ENCODE measurements around the gene NOB1. TPM values are rescaled to one million over a fixed set of nuclear protein-coding genes. Genes with fewer than 3 reads are reported as not detected.
A peak's percentile ranks its signal among the peaks of the same experiment; 100 is the strongest.
"Not testable (repeated sequence)": the region's sequence is repeated elsewhere in the genome, so short reads cannot be mapped to it uniquely, and the experiment has no call there.

The NOB1 gene
- total and polyA plus RNA-seq, 4 experiments from 2014 or later = 28.0 to 54.4 (median 45.4) TPM

DNA sequence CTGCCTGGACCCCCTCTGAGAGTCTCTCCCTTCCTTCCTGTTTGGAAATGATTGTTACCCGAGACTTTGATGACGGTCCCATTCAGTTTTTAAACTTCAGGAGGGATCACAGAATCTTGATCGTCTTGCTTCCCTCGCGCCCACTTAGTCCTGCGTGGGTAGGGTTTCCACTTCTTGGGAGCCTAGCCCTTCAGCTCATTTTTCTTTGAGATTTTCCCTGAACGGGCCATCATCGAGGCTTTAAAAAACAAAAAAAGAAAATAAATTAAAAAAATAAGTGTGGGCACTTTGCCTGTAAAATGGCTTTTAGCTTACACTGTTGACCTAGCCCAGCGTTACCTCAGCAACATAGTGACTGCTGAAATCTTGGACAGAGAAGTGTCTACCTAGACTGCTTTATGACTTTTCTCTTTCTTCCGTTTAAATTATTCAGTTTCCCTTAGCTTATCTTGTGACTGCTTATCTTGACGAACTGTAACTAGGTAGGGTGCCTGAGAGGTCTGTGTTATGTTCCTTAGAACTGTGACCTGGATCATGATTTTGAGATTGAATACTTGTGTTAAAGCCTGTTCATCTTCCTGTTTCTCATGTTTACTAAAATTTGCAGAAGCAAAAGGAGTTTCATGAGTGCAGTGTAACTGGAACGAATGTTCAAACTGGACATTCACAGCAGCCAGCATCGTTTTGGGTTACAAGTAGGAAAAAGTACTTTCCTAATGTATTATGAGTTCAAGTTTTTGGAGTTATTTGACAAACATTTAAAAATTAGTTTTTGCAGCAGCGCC, 8.3 kb upstream of the NOB1 start:
- Mint-ChIP-seq H3K4me1 (peaks cover 22 to 58% (median 38%) of the 10 kb centered on the region in 4 donors), H3K27ac (peak overlapping the region; percentile 82 to 97 (median 93)), H3K4me3 (peak overlapping the region; percentile 85 to 94 (median 90)), H3K9me3 (no peaks in the 10 kb centered on the region), H3K36me3 (peaks cover 7 to 10% of the 10 kb centered on the region in 2 donors), H3K27me3 (no peaks in the 10 kb centered on the region)
- H3K27ac ChIP-seq (ENCODE audit: low read depth, low read length) = peak overlapping the region; percentile 90
- H3K36me3 ChIP-seq (ENCODE audit: insufficient read depth, low read length) = no peaks in the 10 kb centered on the region
- no peaks in the 10 kb centered on the region for H3K9me3 ChIP-seq (ENCODE audit: control insufficient read depth in 1 of 2, low read length in 2 of 2)
- POLR2A ChIA-PET (ENCODE audit: partially characterized antibody) = interaction anchor here (0.7 to 3.0 kb wide), 9 partner anchors 8 to 319 kb away, joined by 3 to 37 read pairs (median 3); partner anchors contain the start of genes NOB1 and NQO1
- intact Hi-C loops (cut with micrococcal nuclease) = loop anchor here (1.0 to 5.0 kb wide), 2 partner anchors 9 to 201 kb away; partner anchors contain the start of gene NOB1
- peaks cover 32% of the 10 kb centered on the region for H3K4me1 ChIP-seq (ENCODE audit: insufficient read depth, low read length)
- no peaks in the 10 kb centered on the region for H3K27me3 ChIP-seq (ENCODE audit: insufficient read depth, low read length)
- CTCF ChIA-PET (ENCODE audit: partially characterized antibody) = interaction anchor here (1.0 to 2.5 kb wide), 4 partner anchors 9 to 55 kb away, joined by 3 to 22 read pairs (median 8); partner anchors contain the start of genes NOB1 and NQO1
- H3K4me3 ChIP-seq (ENCODE audit: low read length in 2 of 2) = peak overlapping the region; percentile 67 to 97
- peak in 4 of 5 donors; percentile 27 to 45 (median 34) for DNase-seq

DNA sequence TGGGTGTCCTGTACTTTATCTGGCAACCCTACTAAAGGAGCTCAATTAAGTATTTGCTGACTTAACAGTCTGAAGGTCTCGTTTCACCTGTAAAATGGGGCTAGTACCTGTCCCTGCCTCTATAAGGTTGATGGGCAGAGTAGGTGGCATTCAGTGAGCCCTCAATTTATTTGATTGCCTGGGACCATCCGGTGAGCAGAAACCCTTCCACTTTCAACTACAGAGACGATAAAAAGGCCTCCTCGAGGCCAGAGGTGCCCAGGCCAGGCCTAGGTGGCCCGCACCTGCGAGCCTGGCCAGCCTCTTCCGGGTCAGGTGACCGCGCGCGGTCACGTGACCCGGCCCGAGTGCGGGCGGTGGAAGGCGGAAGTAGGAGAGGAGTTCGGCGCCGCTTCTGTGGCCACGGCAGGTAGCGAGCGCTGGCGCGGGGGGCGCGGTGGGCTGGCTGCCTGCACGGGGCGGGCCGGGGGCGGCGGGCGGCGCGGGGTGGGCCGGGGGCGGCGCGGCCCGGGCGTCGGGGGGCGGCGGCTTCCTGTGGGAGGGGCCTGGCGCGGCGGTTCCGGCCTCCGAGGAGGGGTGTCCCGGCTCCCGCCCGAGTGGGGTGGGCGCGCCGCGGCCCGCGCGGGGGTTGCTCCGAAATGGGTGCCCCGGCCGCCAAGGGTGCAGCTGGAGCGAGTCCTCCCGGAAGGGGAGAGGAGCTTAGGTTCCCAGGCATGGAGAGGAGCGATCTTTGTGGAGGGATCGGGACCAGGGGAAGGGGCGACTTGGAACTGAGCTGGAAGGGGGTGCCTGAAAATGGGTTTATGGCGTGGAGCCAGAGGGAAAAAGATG, 7.5 kb upstream of the NOB1 start, which contains the start of gene WWP2:
Gene WWP2 (plus strand): TSS at position 350 of the 831 bp plus-strand sequence. CDS start 24,679 bp downstream, outside the sequence.
- peaks cover 32% of the 10 kb centered on the region for H3K4me1 ChIP-seq (ENCODE audit: insufficient read depth, low read length)
- H3K36me3 ChIP-seq (ENCODE audit: insufficient read depth, low read length) = no peaks in the 10 kb centered on the region
- H3K27me3 ChIP-seq (ENCODE audit: insufficient read depth, low read length) = no peaks in the 10 kb centered on the region
- ChIA-PET CTCF (ENCODE audit: partially characterized antibody) (interaction anchor here (0.7 to 2.5 kb wide), 7 partner anchors 8 to 67 kb away, joined by 3 to 22 read pairs (median 3); partner anchors contain the start of genes NOB1 and NQO1), POLR2A (ENCODE audit: partially characterized antibody) (interaction anchor here (0.6 to 3.0 kb wide), 16 partner anchors 8 to 411 kb away, joined by 3 to 37 read pairs (median 4); partner anchors contain the start of genes NOB1, NQO1 and TERF2)
- intact Hi-C loops (cut with micrococcal nuclease) = loop anchor here (1.0 to 5.0 kb wide), 2 partner anchors 8 to 200 kb away; partner anchors contain the start of gene NOB1
- peak within 1 kb of the TSS; percentile 94 to 99 (median 98) for H3K27ac Mint-ChIP-seq
- DNase-seq = peak; percentile 80 to 83 (median 82)
- H3K27ac ChIP-seq (ENCODE audit: low read depth, low read length) = peak within 1 kb of the TSS; percentile 90
- peak within 1 kb of the TSS; percentile 92 to 97 (median 93) for H3K4me3 Mint-ChIP-seq
- no peaks in the 10 kb centered on the region for H3K27me3 Mint-ChIP-seq
- no peaks in the 10 kb centered on the region for H3K9me3 ChIP-seq (ENCODE audit: control insufficient read depth in 1 of 2, low read length in 2 of 2)
- peaks cover 7 to 10% of the 10 kb centered on the region in 2 donors for H3K36me3 Mint-ChIP-seq
- H3K4me1 Mint-ChIP-seq = peaks cover 17 to 51% (median 34%) of the 10 kb centered on the region in 4 donors
- peak within 1 kb of the TSS; percentile 67 to 97 for H3K4me3 ChIP-seq (ENCODE audit: low read length in 2 of 2)
- H3K9me3 Mint-ChIP-seq = no peaks in the 10 kb centered on the region

DNA sequence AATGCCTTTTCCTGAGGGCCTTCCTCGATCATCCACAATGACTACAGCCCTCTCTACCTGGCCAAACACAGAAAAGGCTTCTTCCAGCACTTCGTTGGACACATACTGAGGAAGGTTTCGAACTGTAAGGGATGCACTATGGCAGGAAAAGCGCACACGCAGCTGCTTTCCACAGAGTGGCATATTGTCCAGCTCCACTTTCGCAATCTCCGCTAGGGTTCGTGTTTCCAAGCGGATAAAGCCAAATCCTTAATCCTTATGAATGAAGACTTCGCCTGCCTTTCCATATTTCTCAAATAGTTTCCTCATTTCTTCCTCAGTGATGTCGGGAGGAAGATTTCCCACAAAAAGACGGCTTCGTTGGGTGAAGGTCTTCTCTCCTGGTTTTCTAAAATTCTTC, 2.6 kb upstream of the NOB1 start:
- peaks cover 23% of the 10 kb centered on the region for H3K4me1 ChIP-seq (ENCODE audit: insufficient read depth, low read length)
- intact Hi-C loops (cut with micrococcal nuclease); H3K27me3 Mint-ChIP-seq; H3K4me3 ChIP-seq (ENCODE audit: low read length in 2 of 2); H3K27ac ChIP-seq (ENCODE audit: low read depth, low read length); H3K9me3 Mint-ChIP-seq; H3K36me3 ChIP-seq (ENCODE audit: insufficient read depth, low read length); H3K9me3 ChIP-seq (ENCODE audit: control insufficient read depth in 1 of 2, low read length in 2 of 2); DNase-seq; H3K27me3 ChIP-seq (ENCODE audit: insufficient read depth, low read length): not testable (repeated sequence)
- H3K36me3 Mint-ChIP-seq = peaks cover 4 to 16% of the 10 kb centered on the region in 2 donors
- peak overlapping the region in 1 of 7 donors; percentile 36 for H3K27ac Mint-ChIP-seq
- ChIA-PET POLR2A (ENCODE audit: partially characterized antibody) (interaction anchor here (0.6 to 0.7 kb wide), 2 partner anchors 31 to 68 kb away, joined by 3 read pairs; partner anchors contain the start of gene NQO1), CTCF (ENCODE audit: partially characterized antibody) (interaction anchor here (5.2 to 6.8 kb wide), 2 partner anchors 31 to 47 kb away, joined by 72 to 139 read pairs; partner anchors contain the start of gene NQO1)
- H3K4me1 Mint-ChIP-seq = peaks cover 10 to 41% (median 29%) of the 10 kb centered on the region in 4 donors
- peak overlapping the region in 1 of 8 donors; percentile 4 for H3K4me3 Mint-ChIP-seq

DNA sequence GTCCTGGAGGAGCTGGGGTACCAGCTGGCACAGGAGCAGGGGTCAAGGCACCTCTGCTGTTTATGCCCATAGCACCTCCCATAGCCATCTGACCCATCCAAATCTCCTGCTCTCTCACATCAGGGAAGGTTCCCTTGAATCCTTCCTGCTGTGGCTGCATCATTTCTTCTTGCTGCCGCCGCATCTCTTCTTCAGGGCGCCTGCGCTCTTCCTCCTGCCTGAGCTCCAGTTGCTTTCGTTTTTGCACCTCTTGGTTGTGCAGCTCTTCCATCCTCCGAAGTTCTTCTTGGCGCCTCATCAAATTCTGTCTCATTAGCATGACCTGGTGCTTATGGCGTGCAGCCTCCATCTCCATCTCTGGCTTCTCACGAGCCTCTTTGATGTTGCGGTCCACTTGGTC, 2.0 kb upstream of the NOB1 start:
- POLR2A ChIA-PET (ENCODE audit: partially characterized antibody) = interaction anchor here (0.6 to 3.7 kb wide), 3 partner anchors 30 to 68 kb away, joined by 3 to 41 read pairs (median 3); partner anchors contain the start of gene NQO1
- intact Hi-C loops (cut with micrococcal nuclease) = no loop called here
- H3K9me3 ChIP-seq (ENCODE audit: control insufficient read depth in 1 of 2, low read length in 2 of 2) = no peaks in the 10 kb centered on the region
- H3K4me3 ChIP-seq (ENCODE audit: low read length in 2 of 2) = no peak overlapping the region
- no peaks in the 10 kb centered on the region for H3K36me3 ChIP-seq (ENCODE audit: insufficient read depth, low read length)
- H3K27me3 ChIP-seq (ENCODE audit: insufficient read depth, low read length) = no peaks in the 10 kb centered on the region
- Mint-ChIP-seq H3K27me3 (peaks cover 0 to 3% of the 10 kb centered on the region in 2 donors), H3K4me3 (peak overlapping the region in 4 of 8 donors; percentile 1 to 72 (median 17)), H3K4me1 (peaks cover 12 to 43% (median 29%) of the 10 kb centered on the region in 4 donors), H3K27ac (peak overlapping the region in 3 of 7 donors; percentile 33 to 90 (median 44)), H3K9me3 (peaks cover 0 to 3% (median 0%) of the 10 kb centered on the region in 8 donors), H3K36me3 (peaks cover 9 to 19% of the 10 kb centered on the region in 2 donors)
- peaks cover 24% of the 10 kb centered on the region for H3K4me1 ChIP-seq (ENCODE audit: insufficient read depth, low read length)
- H3K27ac ChIP-seq (ENCODE audit: low read depth, low read length) = no peak overlapping the region
- no peak for DNase-seq
- CTCF ChIA-PET (ENCODE audit: partially characterized antibody) = interaction anchor here (0.6 to 6.8 kb wide), 3 partner anchors 18 to 47 kb away, joined by 3 to 139 read pairs (median 72); partner anchors contain the start of gene NQO1

DNA sequence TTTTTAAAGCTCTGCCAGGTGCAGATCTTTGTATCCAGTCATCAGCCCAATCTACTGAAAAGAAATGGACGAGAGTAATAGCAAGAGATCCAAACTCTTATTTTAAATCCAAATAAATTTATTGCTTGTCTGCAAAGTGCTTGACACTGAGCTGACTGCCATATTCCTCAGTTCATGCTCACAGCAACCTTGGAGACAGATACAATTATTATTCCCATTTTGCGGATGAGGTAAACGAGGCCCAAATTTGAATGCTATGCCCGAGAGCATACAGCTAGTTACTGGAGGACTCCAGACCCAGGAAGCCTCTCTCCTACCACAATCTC, 620 bp downstream of the NOB1 start:
- peaks cover 12% of the 10 kb centered on the region for H3K36me3 ChIP-seq (ENCODE audit: insufficient read depth, low read length)
- peak overlapping the region; percentile 95 for H3K27ac ChIP-seq (ENCODE audit: low read depth, low read length)
- POLR2A ChIA-PET (ENCODE audit: partially characterized antibody) = interaction anchor here (1.0 to 4.0 kb wide), 15 partner anchors 8 to 424 kb away, joined by 3 to 71 read pairs (median 5); partner anchors contain the start of genes NQO1, PDF and WWP2
- peaks cover 0 to 3% (median 0%) of the 10 kb centered on the region in 8 donors for H3K9me3 Mint-ChIP-seq
- H3K9me3 ChIP-seq (ENCODE audit: control insufficient read depth in 1 of 2, low read length in 2 of 2) = no peaks in the 10 kb centered on the region
- peaks cover 14 to 41% (median 26%) of the 10 kb centered on the region in 4 donors for H3K4me1 Mint-ChIP-seq
- peak overlapping the region; percentile 83 to 100 for H3K4me3 ChIP-seq (ENCODE audit: low read length in 2 of 2)
- H3K27me3 Mint-ChIP-seq = peaks cover 0 to 3% of the 10 kb centered on the region in 2 donors
- CTCF ChIA-PET (ENCODE audit: partially characterized antibody) = interaction anchor here (0.6 to 6.8 kb wide), 26 partner anchors 8 to 366 kb away, joined by 3 to 139 read pairs (median 4); partner anchors contain the start of gene NQO1
- no peaks in the 10 kb centered on the region for H3K27me3 ChIP-seq (ENCODE audit: insufficient read depth, low read length)
- DNase-seq = no peak
- H3K27ac Mint-ChIP-seq = peak overlapping the region; percentile 96 to 100 (median 99)
- peak overlapping the region; percentile 100 for H3K4me3 Mint-ChIP-seq
- peaks cover 17% of the 10 kb centered on the region for H3K4me1 ChIP-seq (ENCODE audit: insufficient read depth, low read length)
- peaks cover 13 to 32% of the 10 kb centered on the region in 2 donors for H3K36me3 Mint-ChIP-seq
- intact Hi-C loops (cut with micrococcal nuclease) = loop anchor here (1.0 kb wide), 4 partner anchors 8 to 358 kb away; partner anchors contain the start of genes NQO1 and WWP2

DNA sequence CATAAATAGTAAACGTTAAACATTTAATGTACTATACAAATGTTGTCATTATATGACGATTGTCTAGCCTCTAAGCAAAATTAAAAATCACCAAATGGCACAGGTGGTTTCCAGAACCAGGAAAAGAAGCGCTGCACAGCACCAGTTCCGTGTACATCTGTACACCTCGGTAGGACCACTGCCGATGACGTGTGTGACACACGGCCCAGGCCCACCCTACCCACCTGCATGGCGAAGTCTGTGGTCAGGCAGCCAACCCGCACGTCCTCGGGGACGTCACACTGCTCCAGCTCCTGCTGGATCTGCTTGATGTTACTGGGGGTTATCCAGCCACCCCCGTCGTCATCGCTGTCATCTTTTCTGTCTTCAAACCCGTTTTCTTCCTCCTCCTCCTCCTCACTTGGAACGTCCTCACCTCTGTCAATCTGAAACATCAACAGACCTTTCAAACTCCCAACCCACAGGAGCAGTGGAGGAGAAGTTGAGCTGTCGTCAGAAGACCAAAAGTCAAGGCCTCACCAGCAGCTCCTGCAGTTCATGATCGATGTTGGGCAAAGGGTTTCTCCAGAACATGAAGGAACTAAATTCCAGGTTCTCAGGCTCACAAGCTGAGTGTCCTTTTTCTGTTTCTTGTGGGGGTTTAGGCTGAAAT, 5.9 kb downstream of the NOB1 start:
- Mint-ChIP-seq H3K9me3 (no peaks in the 10 kb centered on the region), H3K27ac (peak overlapping the region in 1 of 7 donors; percentile 28), H3K4me3 (no peak overlapping the region), H3K4me1 (peaks cover 13 to 25% (median 16%) of the 10 kb centered on the region in 4 donors), H3K27me3 (no peaks in the 10 kb centered on the region), H3K36me3 (peaks cover 47 to 65% of the 10 kb centered on the region in 2 donors)
- peaks cover 61% of the 10 kb centered on the region for H3K36me3 ChIP-seq (ENCODE audit: insufficient read depth, low read length)
- CTCF ChIA-PET (ENCODE audit: partially characterized antibody) = interaction anchor here (1.2 kb wide), 1 partner anchor 40 kb away, joined by 4 read pairs; no protein-coding TSS in a partner anchor
- DNase-seq = no peak
- H3K4me1 ChIP-seq (ENCODE audit: insufficient read depth, low read length) = peaks cover 17% of the 10 kb centered on the region
- no peaks in the 10 kb centered on the region for H3K9me3 ChIP-seq (ENCODE audit: control insufficient read depth in 1 of 2, low read length in 2 of 2)
- intact Hi-C loops (cut with micrococcal nuclease) = no loop called here
- H3K27ac ChIP-seq (ENCODE audit: low read depth, low read length) = no peak overlapping the region
- H3K4me3 ChIP-seq (ENCODE audit: low read length in 2 of 2) = no peak overlapping the region
- POLR2A ChIA-PET (ENCODE audit: partially characterized antibody) = no interaction called here
- no peaks in the 10 kb centered on the region for H3K27me3 ChIP-seq (ENCODE audit: insufficient read depth, low read length)

Data from CD4-positive, alpha-beta memory T cell (primary cell).